ENCODE measurements around the gene ZNF804B.

Gene ZNF804B

GRCh38 chr7:88964418-88964817 lies 204.9 kb downstream of the ZNF804B start:
- Mint-ChIP-seq H3K27me3 (ENCODE audit: low read depth) (no peaks in the 10 kb centered on the region), H3K4me1 (no peaks in the 10 kb centered on the region), H3K36me3 (ENCODE audit: low read depth) (no peaks in the 10 kb centered on the region), H3K27ac (no peak overlapping the region), H3K4me3 (no peak overlapping the region), H3K9me3 (no peaks in the 10 kb centered on the region)
- TF ChIP-seq CTCF (IDR thresholded peaks at IDR 0.05; ENCODE audit: unreplicated experiment in 3 of 3) = no peak

GRCh38 chr7:88965371-88965770 lies 205.9 kb downstream of the ZNF804B start:
- no peak for TF ChIP-seq CTCF (IDR thresholded peaks at IDR 0.05; ENCODE audit: unreplicated experiment in 3 of 3)

GRCh38 chr7:88967432-88967831 lies 207.9 kb downstream of the ZNF804B start:
- no peaks in the 10 kb centered on the region for H3K36me3 Mint-ChIP-seq (ENCODE audit: low read depth)
- H3K27me3 Mint-ChIP-seq (ENCODE audit: low read depth) = no peaks in the 10 kb centered on the region
- H3K9me3 Mint-ChIP-seq = no peaks in the 10 kb centered on the region
- no peak for TF ChIP-seq CTCF (IDR thresholded peaks at IDR 0.05; ENCODE audit: unreplicated experiment in 3 of 3)
- no peak overlapping the region for H3K4me3 Mint-ChIP-seq
- H3K4me1 Mint-ChIP-seq = no peaks in the 10 kb centered on the region
- no peak overlapping the region for H3K27ac Mint-ChIP-seq

More at GRCh38 chr7:88965371-88965770, 205.9 kb downstream of the ZNF804B start:
- no peaks in the 10 kb centered on the region for H3K27me3 Mint-ChIP-seq (ENCODE audit: low read depth)
- no peaks in the 10 kb centered on the region for H3K4me1 Mint-ChIP-seq
- H3K4me3 Mint-ChIP-seq = no peak overlapping the region
- H3K27ac Mint-ChIP-seq = no peak overlapping the region
- no peaks in the 10 kb centered on the region for H3K9me3 Mint-ChIP-seq
- H3K36me3 Mint-ChIP-seq (ENCODE audit: low read depth) = no peaks in the 10 kb centered on the region

GRCh38 chr7:88969167-88969566 lies 209.7 kb downstream of the ZNF804B start:
- no peak for TF ChIP-seq CTCF (IDR thresholded peaks at IDR 0.05; ENCODE audit: unreplicated experiment in 3 of 3)
- Mint-ChIP-seq H3K9me3 (no peaks in the 10 kb centered on the region), H3K36me3 (ENCODE audit: low read depth) (no peaks in the 10 kb centered on the region), H3K4me1 (no peaks in the 10 kb centered on the region), H3K27me3 (ENCODE audit: low read depth) (no peaks in the 10 kb centered on the region), H3K4me3 (no peak overlapping the region), H3K27ac (no peak overlapping the region)

GRCh38 chr7:88985295-88985694 lies 225.8 kb downstream of the ZNF804B start:
- no peak for TF ChIP-seq CTCF (IDR thresholded peaks at IDR 0.05; ENCODE audit: unreplicated experiment in 3 of 3)
- no peak overlapping the region for H3K4me3 Mint-ChIP-seq
- no peaks in the 10 kb centered on the region for H3K36me3 Mint-ChIP-seq (ENCODE audit: low read depth)
- no peak overlapping the region for H3K27ac Mint-ChIP-seq
- peaks cover 4% of the 10 kb centered on the region for H3K27me3 Mint-ChIP-seq (ENCODE audit: low read depth)
- no peaks in the 10 kb centered on the region for H3K9me3 Mint-ChIP-seq
- H3K4me1 Mint-ChIP-seq = no peaks in the 10 kb centered on the region

GRCh38 chr7:89001306-89001705 lies 241.8 kb downstream of the ZNF804B start:
- H3K4me1 Mint-ChIP-seq = peaks cover 4% of the 10 kb centered on the region
- TF ChIP-seq CTCF (IDR thresholded peaks at IDR 0.05; ENCODE audit: unreplicated experiment in 3 of 3) = no peak

More at GRCh38 chr7:89001306-89001705, 241.8 kb downstream of the ZNF804B start:
- H3K27me3 Mint-ChIP-seq (ENCODE audit: low read depth) = no peaks in the 10 kb centered on the region
- no peaks in the 10 kb centered on the region for H3K9me3 Mint-ChIP-seq
- no peak overlapping the region for H3K27ac Mint-ChIP-seq
- no peak overlapping the region for H3K4me3 Mint-ChIP-seq
- H3K36me3 Mint-ChIP-seq (ENCODE audit: low read depth) = no peaks in the 10 kb centered on the region

All from nephron (organoid).